Common myeloid progenitor, CD34-positive (primary cell): Measurements from ENCODE around the gene HSPD1. TPM values are rescaled to one million over a fixed set of nuclear protein-coding genes. Genes with fewer than 3 reads are reported as not detected.
A peak's percentile ranks its signal among the peaks of the same experiment; 100 is the strongest.

Experiments used
- CTCF ChIA-PET: fragments of 350-600 bp; sonication (Branson Sonifier 250); formaldehyde crosslinking; loops from one replicate; lab custom pipeline; 2021; ENCODE audit warnings: antibody characterized with exemption; lab: Charles Lee
- POLR2A ChIA-PET: fragments of 350-600 bp; sonication (Branson Sonifier 250); formaldehyde crosslinking; loops from one replicate; lab custom pipeline; 2021; ENCODE audit warnings: antibody characterized with exemption; lab: Charles Lee
- DNase-seq, 3 donors: peaks; one replicate each; pipeline versions ENCODE4 v3.0.0 to v3.0.0-alpha.2; 2013
- H3K27ac ChIP-seq, 2 experiments: 1 replicate in 1 of 2; 2 replicates in 1 of 2; pipeline ENCODE4 v1.7.0; 2013; ENCODE audit warnings: inconsistent platforms in 2 of 2, low read length in 2 of 2, mild to moderate bottlenecking in 2 of 2, low read depth in 1 of 2, moderate library complexity in 1 of 2; ENCODE audit not compliant: severe bottlenecking in 2 of 2, insufficient read depth in 1 of 2, poor library complexity in 1 of 2
- H3K27me3 ChIP-seq, 5 experiments: replicated peaks in 2 of 5; 1 replicate in 3 of 5; 2 replicates in 2 of 5; pipeline versions ENCODE4 v1.6.1 to v1.7.0; 2013; ENCODE audit warnings: low read length in 4 of 5, mild to moderate bottlenecking in 2 of 5, moderate library complexity in 2 of 5, inconsistent platforms in 1 of 5; ENCODE audit not compliant: insufficient read depth in 5 of 5, control insufficient read depth in 4 of 5
- H3K36me3 ChIP-seq, 4 experiments: 1 replicate in 2 of 4; 2 replicates in 2 of 4; pipeline versions ENCODE4 v1.6.1 to v1.7.0; 2013; ENCODE audit warnings: low read length in 3 of 4, control low read depth in 1 of 4, mild to moderate bottlenecking in 1 of 4; ENCODE audit not compliant: control insufficient read depth in 4 of 4, insufficient read depth in 4 of 4
- H3K4me1 ChIP-seq, 4 experiments: 1 replicate in 3 of 4; 2 replicates in 1 of 4; pipeline versions ENCODE4 v1.6.1 to v1.7.1; 2013; ENCODE audit warnings: low read length in 3 of 4, mild to moderate bottlenecking in 3 of 4, control low read depth in 1 of 4, inconsistent platforms in 1 of 4, moderate library complexity in 1 of 4; ENCODE audit not compliant: control insufficient read depth in 4 of 4, insufficient read depth in 4 of 4; ENCODE audit errors: control extremely low read depth in 1 of 4
- H3K4me3 ChIP-seq, 7 experiments: 1 replicate in 4 of 7; 2 replicates in 3 of 7; pipeline versions ENCODE4 v1.5.1 to v1.7.0; 2013; ENCODE audit warnings: mild to moderate bottlenecking in 7 of 7, low read length in 6 of 7, moderate library complexity in 6 of 7, inconsistent platforms in 2 of 7, low read depth in 2 of 7, control low read depth in 1 of 7; ENCODE audit not compliant: insufficient read depth in 4 of 7, control insufficient read depth in 1 of 7; ENCODE audit errors: extremely low read depth in 1 of 7
- H3K9me3 ChIP-seq, 5 experiments: 1 replicate in 4 of 5; 2 replicates in 1 of 5; pipeline versions ENCODE4 v1.6.1 to v1.7.1; 2013; ENCODE audit warnings: low read length in 4 of 5, mild to moderate bottlenecking in 2 of 5, inconsistent platforms in 1 of 5, low read depth in 1 of 5, moderate library complexity in 1 of 5; ENCODE audit not compliant: control insufficient read depth in 4 of 5, insufficient read depth in 2 of 5; ENCODE audit errors: control extremely low read depth in 1 of 5
- WGBS: methylation state at CpG from one replicate; pipeline ENCODE4 v1.1.5; 2013; ENCODE audit not compliant: insufficient coverage; 5-methylcytosine and 5-hydroxymethylcytosine counted together
- polyA plus RNA-seq: library from polyadenylated mRNA; unstranded; fragments of 120-200 nt; gene quantifications from one replicate; pipeline ENCODE4 v1.2.1, GENCODE V29; 2013

Gene HSPD1
- 396 TPM for polyA plus RNA-seq

GRCh38 chr2:197499594-197500502, at the start of gene HSPD1, which contains the start of gene HSPE1:
Gene HSPD1, minus strand, starts transcription at chr2:197499840. Its CDS starts 992 bp downstream, at chr2:197498848.
Gene HSPE1, plus strand, starts transcription at chr2:197500379. Its CDS starts 58 bp downstream, at chr2:197500437.
- H3K4me3 ChIP-seq = peak within 1 kb of the TSS; percentile 56 to 97 (median 90)
- H3K36me3 ChIP-seq = peaks cover 23 to 61% (median 32%) of the 10 kb centered on the region in 4 experiments
- H3K9me3 ChIP-seq = no peaks in the 10 kb centered on the region
- ChIA-PET CTCF (interaction anchor here (1.7 kb wide), 1 partner anchor 13 kb away, joined by 5 read pairs; no protein-coding TSS in a partner anchor), POLR2A (interaction anchor here (0.6 to 3.9 kb wide), 5 partner anchors 9 to 66 kb away, joined by 3 to 34 read pairs (median 5); partner anchors contain the start of genes MOB4 and SF3B1)
- peaks cover 15 to 48% (median 31%) of the 10 kb centered on the region in 4 experiments for H3K4me1 ChIP-seq
- WGBS = under 1% methylated on average over 84 of the region's 104 CpGs
- H3K27me3 ChIP-seq = no peaks in the 10 kb centered on the region
- peak within 1 kb of the TSS; percentile 75 to 93 for H3K27ac ChIP-seq
- DNase-seq = peak; percentile 100

GRCh38 chr2:197548582-197548981, 48.9 kb upstream of the HSPD1 start:
- H3K4me1 ChIP-seq = no peaks in the 10 kb centered on the region
- no peaks in the 10 kb centered on the region for H3K27me3 ChIP-seq
- no peak for DNase-seq
- H3K27ac ChIP-seq = no peak overlapping the region
- WGBS = 90% methylated on average over 3 of the region's 5 CpGs
- H3K4me3 ChIP-seq = no peak overlapping the region
- POLR2A ChIA-PET = no interaction called here
- CTCF ChIA-PET = no interaction called here
- no peaks in the 10 kb centered on the region for H3K9me3 ChIP-seq
- H3K36me3 ChIP-seq = peaks cover 11 to 50% (median 29%) of the 10 kb centered on the region in 4 experiments

- no peak for DNase-seq
- ChIA-PET CTCF (no interaction called here), POLR2A (no interaction called here)
- peaks cover 23 to 57% (median 37%) of the 10 kb centered on the region in 4 experiments for H3K36me3 ChIP-seq
- H3K27me3 ChIP-seq = no peaks in the 10 kb centered on the region
- WGBS = 94% methylated on average over 4 of the region's 5 CpGs
- H3K4me1 ChIP-seq = no peaks in the 10 kb centered on the region
- no peak overlapping the region for H3K27ac ChIP-seq
- H3K4me3 ChIP-seq = no peak overlapping the region
- no peaks in the 10 kb centered on the region for H3K9me3 ChIP-seq
Observed at GRCh38 chr2:197547163-197547900, 47.7 kb upstream of the HSPD1 start.

- no CpG with 5 or more reads among the region's 3 CpGs for WGBS
- Histone ChIP-seq H3K4me1 (no peaks in the 10 kb centered on the region), H3K27me3 (no peaks in the 10 kb centered on the region), H3K9me3 (no peaks in the 10 kb centered on the region), H3K27ac (no peak overlapping the region), H3K36me3 (peaks cover 24 to 58% (median 39%) of the 10 kb centered on the region in 4 experiments), H3K4me3 (no peak overlapping the region)
- CTCF ChIA-PET = interaction anchor here (0.6 kb wide), 1 partner anchor 17 kb away, joined by 3 read pairs; no protein-coding TSS in a partner anchor
- POLR2A ChIA-PET = no interaction called here
- DNase-seq = no peak
Observed at GRCh38 chr2:197543206-197543605, 43.6 kb upstream of the HSPD1 start.

- ChIA-PET CTCF (interaction anchor here (0.7 to 1.4 kb wide), 3 partner anchors 14 to 86 kb away, joined by 3 to 4 read pairs (median 3); partner anchors contain the start of gene COQ10B), POLR2A (no interaction called here)
- WGBS = no CpG with 5 or more reads among the region's 1 CpG
- no peaks in the 10 kb centered on the region for H3K4me1 ChIP-seq
- no peak overlapping the region for H3K4me3 ChIP-seq
- H3K27ac ChIP-seq = no peak overlapping the region
- no peaks in the 10 kb centered on the region for H3K9me3 ChIP-seq
- DNase-seq = no peak
- H3K27me3 ChIP-seq = no peaks in the 10 kb centered on the region
- H3K36me3 ChIP-seq = peaks cover 26 to 67% (median 45%) of the 10 kb centered on the region in 4 experiments
Observed at GRCh38 chr2:197539734-197540133, 40.1 kb upstream of the HSPD1 start.

GRCh38 chr2:197538412-197538811, 38.8 kb upstream of the HSPD1 start:
- WGBS = no CpG with 5 or more reads among the region's 2 CpGs
- Histone ChIP-seq H3K9me3 (no peaks in the 10 kb centered on the region), H3K36me3 (peaks cover 18 to 62% (median 37%) of the 10 kb centered on the region in 4 experiments), H3K4me3 (no peak overlapping the region), H3K4me1 (no peaks in the 10 kb centered on the region), H3K27ac (no peak overlapping the region), H3K27me3 (no peaks in the 10 kb centered on the region)
- no peak for DNase-seq
- CTCF ChIA-PET = no interaction called here
- POLR2A ChIA-PET = no interaction called here
